WTC11 (cell line): ENCODE measurements around the gene CNTNAP2. TPM values are rescaled to one million over a fixed set of nuclear protein-coding genes. Genes with fewer than 3 reads are reported as not detected.
A peak's percentile ranks its signal among the peaks of the same experiment; 100 is the strongest.

Experiments used
- ATAC-seq: fragments of 200-7000 bp; cut with Tn5 transposase; 2 replicates; pipeline ENCODE4 v1.10.0; 2021; ENCODE audit warnings: mild to moderate bottlenecking, moderate library complexity
- CTCF ChIA-PET: fragments of 300-600 bp; sonication (Branson Sonifier 250); formaldehyde crosslinking; loops from one replicate; lab custom pipeline; 2021; ENCODE audit warnings: antibody characterized with exemption; lab: Charles Lee
- POLR2A ChIA-PET: fragments of 350-600 bp; sonication (Branson Sonifier 250); formaldehyde crosslinking; loops from one replicate; lab custom pipeline; 2021; ENCODE audit warnings: antibody characterized with exemption; lab: Charles Lee
- DNase-seq: peaks from one replicate; pipeline ENCODE4 v3.0.0; 2021; ENCODE audit warnings: low spot score
- H3K27ac Mint-ChIP-seq: 2 replicates; pipeline ENCODE4 v1.8.0; 2021; ENCODE audit warnings: mixed read lengths
- H3K27me3 Mint-ChIP-seq: 2 replicates; pipeline ENCODE4 v1.8.0; 2021; ENCODE audit warnings: low read depth, mild to moderate bottlenecking, moderate library complexity, mixed read lengths
- H3K36me3 Mint-ChIP-seq: 2 replicates; pipeline ENCODE4 v1.8.0; 2021; ENCODE audit warnings: mixed read lengths
- H3K4me1 Mint-ChIP-seq: 2 replicates; pipeline ENCODE4 v1.8.0; 2022; ENCODE audit warnings: mixed read lengths
- H3K4me3 Mint-ChIP-seq: 2 replicates; pipeline ENCODE4 v1.8.0; 2021; ENCODE audit warnings: mild to moderate bottlenecking, moderate library complexity, mixed read lengths
- H3K9me3 Mint-ChIP-seq: 2 replicates; pipeline ENCODE4 v1.8.0; 2021; ENCODE audit warnings: mixed read lengths
- AR ChIP-seq: fragments of 250-450 bp; sonication (Bioruptor Pico); IDR thresholded peaks from 2 replicates; pipeline ENCODE4 v1.9.0; 2021; ENCODE audit warnings: mild to moderate bottlenecking
- ATF2 ChIP-seq: sonication (generic); formaldehyde crosslinking; IDR thresholded peaks from 2 replicates; pipeline ENCODE4 v1.8.1; 2022; ENCODE audit warnings: low read depth, missing genetic modification reagents, borderline replicate concordance
- CBFB ChIP-seq: sonication (generic); formaldehyde crosslinking; IDR thresholded peaks from 2 replicates; pipeline ENCODE4 v1.8.1; 2022; ENCODE audit warnings: mild to moderate bottlenecking, low read depth, missing genetic modification reagents
- ELF4 ChIP-seq: sonication (generic); formaldehyde crosslinking; IDR thresholded peaks from 2 replicates; pipeline ENCODE4 v1.8.1; 2022; ENCODE audit warnings: low read depth, mild to moderate bottlenecking, moderate library complexity, missing genetic modification reagents
- FOXK1 ChIP-seq: sonication (generic); formaldehyde crosslinking; IDR thresholded peaks from 2 replicates; pipeline ENCODE4 v1.8.0; 2022; ENCODE audit warnings: mild to moderate bottlenecking, moderate library complexity, missing genetic modification reagents
- MXD4 ChIP-seq: fragments of 250-450 bp; sonication (Bioruptor Pico); IDR thresholded peaks from 2 replicates; pipeline ENCODE4 v1.8.0; 2021; ENCODE audit warnings: mild to moderate bottlenecking, moderate library complexity, borderline replicate concordance
- MYBL2 ChIP-seq: sonication (generic); formaldehyde crosslinking; IDR thresholded peaks from 2 replicates; pipeline ENCODE4 v1.8.1; 2023; ENCODE audit warnings: mild to moderate bottlenecking, moderate library complexity, missing genetic modification reagents
- NFYB ChIP-seq: sonication (generic); formaldehyde crosslinking; conservative IDR thresholded peaks from 2 replicates; pipeline ENCODE4 v1.8.0; 2022; ENCODE audit warnings: low read depth, missing genetic modification reagents
- PRDM15 ChIP-seq: sonication (generic); formaldehyde crosslinking; IDR thresholded peaks from 2 replicates; pipeline ENCODE4 v1.8.0; 2022; ENCODE audit warnings: missing genetic modification reagents
- ZNF121 ChIP-seq: sonication (generic); formaldehyde crosslinking; IDR thresholded peaks from 2 replicates; pipeline ENCODE4 v1.8.0; 2023; ENCODE audit warnings: missing genetic modification reagents
- ZNF138 ChIP-seq: sonication (generic); formaldehyde crosslinking; conservative IDR thresholded peaks from 2 replicates; pipeline ENCODE4 v1.8.1; 2022; ENCODE audit warnings: mild to moderate bottlenecking, moderate library complexity, missing genetic modification reagents
- ZNF263 ChIP-seq: sonication (generic); formaldehyde crosslinking; IDR thresholded peaks from 2 replicates; pipeline ENCODE4 v1.8.1; 2022; ENCODE audit warnings: low read depth, mild to moderate bottlenecking, moderate library complexity, missing genetic modification reagents
- ZNF396 ChIP-seq: fragments of 250-450 bp; sonication (Bioruptor Pico); IDR thresholded peaks from 2 replicates; pipeline ENCODE4 v1.8.0; 2021; ENCODE audit warnings: mild to moderate bottlenecking, moderate library complexity, borderline replicate concordance
- total RNA-seq: library from RNA; stranded (reverse); gene quantifications from 3 replicates; pipeline ENCODE4 v1.2.3, GENCODE V29; 2021
- TF ChIP-seq, protein P1 (sequence below): sonication (generic); formaldehyde crosslinking; IDR thresholded peaks from 2 replicates; pipeline ENCODE4 v1.8.1; 2023; ENCODE audit warnings: mild to moderate bottlenecking, missing genetic modification reagents, borderline replicate concordance
- TF ChIP-seq, protein P2 (sequence below): sonication (generic); formaldehyde crosslinking; IDR thresholded peaks from 2 replicates; pipeline ENCODE4 v1.8.1; 2022; ENCODE audit warnings: low read depth, mild to moderate bottlenecking, moderate library complexity, missing genetic modification reagents, borderline replicate concordance
- TF ChIP-seq, protein P3 (sequence below): fragments of 250-450 bp; sonication (Bioruptor Pico); IDR thresholded peaks from 2 replicates; pipeline ENCODE4 v1.8.0; 2021; ENCODE audit warnings: mild to moderate bottlenecking

The CNTNAP2 gene
- total RNA-seq, 1 experiment from 2014 or later = 63.8 TPM

DNA sequence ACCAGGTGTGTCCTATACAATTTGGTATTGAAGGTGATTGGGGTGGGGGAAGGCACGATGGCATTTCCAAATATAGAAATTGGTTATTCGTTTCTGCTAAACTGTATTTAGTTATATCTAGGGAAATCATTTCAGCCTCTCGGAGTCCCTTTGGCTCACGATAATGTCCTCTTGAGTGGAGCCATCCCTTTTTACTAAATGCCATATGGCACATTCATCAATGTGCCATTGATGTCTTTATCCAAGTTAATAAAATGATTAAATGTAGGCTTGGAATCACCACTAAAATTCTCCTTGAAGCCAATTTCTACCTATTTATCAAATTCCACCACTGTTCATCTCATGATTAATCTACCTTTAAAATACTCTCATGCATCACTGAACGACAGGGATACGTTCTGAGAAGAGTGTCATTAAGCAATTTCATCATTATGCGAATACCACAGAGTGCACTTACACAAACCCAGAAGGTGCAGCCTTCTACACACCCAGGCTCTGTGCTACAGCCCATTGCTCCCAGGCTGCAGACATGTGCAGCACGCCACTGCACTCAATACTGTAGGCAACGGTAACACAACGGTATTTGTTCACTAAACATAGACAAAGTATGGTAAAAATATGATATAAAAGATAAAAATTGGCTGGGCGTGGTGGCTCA lies 2254.8 kb downstream of the CNTNAP2 start:
- TF ChIP-seq, protein P1, sequence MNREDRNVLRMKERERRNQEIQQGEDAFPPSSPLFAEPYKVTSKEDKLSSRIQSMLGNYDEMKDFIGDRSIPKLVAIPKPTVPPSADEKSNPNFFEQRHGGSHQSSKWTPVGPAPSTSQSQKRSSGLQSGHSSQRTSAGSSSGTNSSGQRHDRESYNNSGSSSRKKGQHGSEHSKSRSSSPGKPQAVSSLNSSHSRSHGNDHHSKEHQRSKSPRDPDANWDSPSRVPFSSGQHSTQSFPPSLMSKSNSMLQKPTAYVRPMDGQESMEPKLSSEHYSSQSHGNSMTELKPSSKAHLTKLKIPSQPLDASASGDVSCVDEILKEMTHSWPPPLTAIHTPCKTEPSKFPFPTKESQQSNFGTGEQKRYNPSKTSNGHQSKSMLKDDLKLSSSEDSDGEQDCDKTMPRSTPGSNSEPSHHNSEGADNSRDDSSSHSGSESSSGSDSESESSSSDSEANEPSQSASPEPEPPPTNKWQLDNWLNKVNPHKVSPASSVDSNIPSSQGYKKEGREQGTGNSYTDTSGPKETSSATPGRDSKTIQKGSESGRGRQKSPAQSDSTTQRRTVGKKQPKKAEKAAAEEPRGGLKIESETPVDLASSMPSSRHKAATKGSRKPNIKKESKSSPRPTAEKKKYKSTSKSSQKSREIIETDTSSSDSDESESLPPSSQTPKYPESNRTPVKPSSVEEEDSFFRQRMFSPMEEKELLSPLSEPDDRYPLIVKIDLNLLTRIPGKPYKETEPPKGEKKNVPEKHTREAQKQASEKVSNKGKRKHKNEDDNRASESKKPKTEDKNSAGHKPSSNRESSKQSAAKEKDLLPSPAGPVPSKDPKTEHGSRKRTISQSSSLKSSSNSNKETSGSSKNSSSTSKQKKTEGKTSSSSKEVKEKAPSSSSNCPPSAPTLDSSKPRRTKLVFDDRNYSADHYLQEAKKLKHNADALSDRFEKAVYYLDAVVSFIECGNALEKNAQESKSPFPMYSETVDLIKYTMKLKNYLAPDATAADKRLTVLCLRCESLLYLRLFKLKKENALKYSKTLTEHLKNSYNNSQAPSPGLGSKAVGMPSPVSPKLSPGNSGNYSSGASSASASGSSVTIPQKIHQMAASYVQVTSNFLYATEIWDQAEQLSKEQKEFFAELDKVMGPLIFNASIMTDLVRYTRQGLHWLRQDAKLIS (CRISPR knock-in tag) = no peak
- TF ChIP-seq, protein P2, sequence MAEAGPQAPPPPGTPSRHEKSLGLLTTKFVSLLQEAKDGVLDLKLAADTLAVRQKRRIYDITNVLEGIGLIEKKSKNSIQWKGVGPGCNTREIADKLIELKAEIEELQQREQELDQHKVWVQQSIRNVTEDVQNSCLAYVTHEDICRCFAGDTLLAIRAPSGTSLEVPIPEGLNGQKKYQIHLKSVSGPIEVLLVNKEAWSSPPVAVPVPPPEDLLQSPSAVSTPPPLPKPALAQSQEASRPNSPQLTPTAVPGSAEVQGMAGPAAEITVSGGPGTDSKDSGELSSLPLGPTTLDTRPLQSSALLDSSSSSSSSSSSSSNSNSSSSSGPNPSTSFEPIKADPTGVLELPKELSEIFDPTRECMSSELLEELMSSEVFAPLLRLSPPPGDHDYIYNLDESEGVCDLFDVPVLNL (CRISPR knock-in tag) = no peak
- no peak for TF ChIP-seq NFYB (CRISPR knock-in tag)
- TF ChIP-seq ZNF121 (CRISPR knock-in tag) = no peak
- TF ChIP-seq, protein P3, sequence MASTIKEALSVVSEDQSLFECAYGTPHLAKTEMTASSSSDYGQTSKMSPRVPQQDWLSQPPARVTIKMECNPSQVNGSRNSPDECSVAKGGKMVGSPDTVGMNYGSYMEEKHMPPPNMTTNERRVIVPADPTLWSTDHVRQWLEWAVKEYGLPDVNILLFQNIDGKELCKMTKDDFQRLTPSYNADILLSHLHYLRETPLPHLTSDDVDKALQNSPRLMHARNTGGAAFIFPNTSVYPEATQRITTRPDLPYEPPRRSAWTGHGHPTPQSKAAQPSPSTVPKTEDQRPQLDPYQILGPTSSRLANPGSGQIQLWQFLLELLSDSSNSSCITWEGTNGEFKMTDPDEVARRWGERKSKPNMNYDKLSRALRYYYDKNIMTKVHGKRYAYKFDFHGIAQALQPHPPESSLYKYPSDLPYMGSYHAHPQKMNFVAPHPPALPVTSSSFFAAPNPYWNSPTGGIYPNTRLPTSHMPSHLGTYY (CRISPR knock-in tag) = no peak
- TF ChIP-seq ATF2 (CRISPR knock-in tag) = no peak
- TF ChIP-seq ZNF396 (CRISPR knock-in tag) = no peak
- no peak for TF ChIP-seq AR
- no peak for TF ChIP-seq MXD4 (CRISPR knock-in tag)
- no peak for TF ChIP-seq ELF4
- TF ChIP-seq FOXK1 (CRISPR knock-in tag) = no peak
- TF ChIP-seq, all 79 proteins: peak for 0
- peaks cover 19% of the 10 kb centered on the region for H3K4me1 Mint-ChIP-seq
- ChIA-PET POLR2A (no interaction called here), CTCF (no interaction called here)
- H3K27me3 Mint-ChIP-seq = no peaks in the 10 kb centered on the region
- peaks cover 15% of the 10 kb centered on the region for H3K9me3 Mint-ChIP-seq
- ATAC-seq (no peak), DNase-seq (no peak)
- no peak overlapping the region for H3K4me3 Mint-ChIP-seq
- H3K36me3 Mint-ChIP-seq = peaks cover 22% of the 10 kb centered on the region
- no peak overlapping the region for H3K27ac Mint-ChIP-seq

DNA sequence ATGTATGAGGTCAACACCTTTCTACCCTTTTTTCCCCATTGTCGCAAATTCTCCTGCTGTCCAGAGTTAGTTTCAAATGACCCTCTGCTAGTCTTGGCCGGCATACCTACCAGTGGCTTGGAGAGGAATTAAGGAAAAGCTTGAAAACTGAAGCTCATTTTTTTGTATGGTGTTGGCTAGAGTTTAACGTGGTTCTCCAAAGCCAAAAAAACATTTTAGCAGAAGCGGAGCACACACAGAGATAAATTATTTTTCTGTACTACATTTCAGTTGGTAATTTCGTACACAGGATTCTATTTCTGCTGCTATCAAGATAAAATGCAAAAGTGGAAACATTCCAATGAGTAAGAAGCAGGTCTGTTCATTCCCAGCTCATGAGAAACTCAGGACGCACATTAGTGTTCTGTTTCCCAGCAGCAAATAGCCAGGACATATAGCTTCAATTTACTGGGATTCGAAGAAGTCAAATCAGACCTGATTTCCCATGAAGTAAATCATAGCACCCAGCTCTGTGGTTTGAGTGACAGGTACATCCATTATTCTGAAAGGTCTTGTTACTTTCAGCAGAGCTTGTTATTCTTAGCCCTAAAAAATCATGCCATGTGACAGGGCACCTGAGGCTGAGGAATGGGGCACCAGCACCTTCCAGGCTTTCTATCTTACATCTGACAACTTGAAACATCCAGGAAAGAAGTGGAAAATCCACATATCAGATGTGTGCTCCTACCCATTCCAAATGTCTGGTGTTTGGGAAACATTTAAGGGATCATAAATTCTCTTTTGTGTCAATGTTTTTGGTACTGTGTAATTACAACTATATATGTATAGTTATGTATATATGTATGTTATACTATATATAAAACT lies 2258.0 kb downstream of the CNTNAP2 start:
- H3K4me1 Mint-ChIP-seq = peaks cover 32% of the 10 kb centered on the region
- TF ChIP-seq MYBL2 (no peak), ZNF138 (CRISPR knock-in tag) (no peak), CBFB (CRISPR knock-in tag) (no peak), PRDM15 (CRISPR knock-in tag) (no peak), ATF2 (CRISPR knock-in tag) (no peak), ZNF263 (CRISPR knock-in tag) (no peak)

More for the DNA sequence above, 2258.0 kb downstream of the CNTNAP2 start:
- no peak overlapping the region for H3K4me3 Mint-ChIP-seq
- ChIA-PET CTCF (no interaction called here), POLR2A (interaction anchor here (0.5 kb wide), 1 partner anchor 98 kb away, joined by 3 read pairs; no protein-coding TSS in a partner anchor)
- ATAC-seq = no peak
- peak overlapping the region; percentile 64 for H3K27ac Mint-ChIP-seq
- no peaks in the 10 kb centered on the region for H3K27me3 Mint-ChIP-seq
- no peak for DNase-seq
- no peaks in the 10 kb centered on the region for H3K9me3 Mint-ChIP-seq
- H3K36me3 Mint-ChIP-seq = peaks cover 4% of the 10 kb centered on the region
